Tibial artery (tissue), 4 donors: ENCODE results near the gene PRSS53.

ENCODE experiments used
- DNase-seq, 2 donors: peaks; one replicate each; pipeline ENCODE4 v3.0.0-alpha.2; 2019
- H3K27ac ChIP-seq, 2 donors: fragments of 200-600 bp; sonication (generic) in 1 of 2; 1 replicate in 1 of 2; 2 replicates in 1 of 2; pipeline ENCODE4 v1.5.1; 2018 to 2019; ENCODE audit warnings: mild to moderate bottlenecking in 1 of 2
- H3K27me3 ChIP-seq, 2 donors: fragments of 200-600 bp; sonication (generic) in 1 of 2; one replicate each; pipeline versions ENCODE4 v1.5.1 to v1.6.0; 2016 to 2019
- H3K36me3 ChIP-seq, 3 donors: fragments of 200-600 bp; sonication (generic) in 2 of 3; one replicate each; pipeline ENCODE4 v1.5.1; 2016 to 2019; ENCODE audit warnings: mild to moderate bottlenecking in 2 of 3
- H3K4me1 ChIP-seq, 4 donors: fragments of 200-600 bp; sonication (generic) in 2 of 4; 1 replicate in 3 of 4; 2 replicates in 1 of 4; pipeline ENCODE4 v1.5.1; 2016 to 2019
- H3K4me3 ChIP-seq, 2 donors: fragments of 200-600 bp; sonication (generic) in 1 of 2; 1 replicate in 1 of 2; 2 replicates in 1 of 2; pipeline ENCODE4 v1.5.1; 2018 to 2019; ENCODE audit warnings: mild to moderate bottlenecking in 2 of 2
- H3K9me3 ChIP-seq, 3 donors: fragments of 200-600 bp; sonication (generic) in 1 of 3; one replicate each; pipeline ENCODE4 v1.5.1; 2016 to 2019
- intact Hi-C: fragments of 100-400 bp; cut with DNase I; formaldehyde crosslinking; loops from one replicate; pipeline ENCODE4 v1.15.0; 2023; ENCODE audit warnings: low total_unique reads
- TF ChIP-seq, protein P1 (sequence below), 2 experiments: fragments of 200-600 bp in 1 of 2; fragments of 450-650 bp in 1 of 2; IDR thresholded peaks; one replicate each; pipeline ENCODE4 v1.5.1; 2017 to 2019; ENCODE audit warnings: antibody characterized with exemption in 2 of 2, mild to moderate bottlenecking in 1 of 2, moderate library complexity in 1 of 2

Gene PRSS53

DNA sequence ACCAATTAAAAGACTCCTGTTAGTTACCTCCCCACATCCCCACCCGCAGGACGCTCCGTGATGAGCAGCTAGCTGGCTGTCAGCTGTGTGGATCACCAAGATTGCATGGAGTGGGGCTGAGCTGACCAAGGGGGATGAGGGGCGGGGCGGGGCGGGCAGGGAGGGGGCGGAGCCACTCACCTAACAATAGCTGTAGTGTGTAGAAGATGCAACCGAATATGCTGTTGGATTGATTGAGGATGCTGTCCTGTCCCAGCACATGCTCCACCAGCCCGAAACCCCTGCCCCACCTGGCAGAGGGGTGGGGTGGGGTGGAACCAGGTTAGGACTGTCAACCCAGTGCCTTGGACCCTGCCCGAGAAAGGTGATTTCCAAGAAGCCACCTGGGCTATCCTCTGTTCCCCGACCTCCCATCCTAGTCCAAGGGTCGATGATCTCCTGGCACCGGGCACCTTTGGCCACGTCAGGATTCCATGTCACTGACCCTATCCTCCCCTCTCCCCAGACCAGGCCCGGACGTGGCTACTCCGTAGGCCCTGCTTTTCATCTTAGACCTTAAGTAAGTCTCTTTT is 4.5 kb upstream of the PRSS53 start:
- Histone ChIP-seq H3K27me3 (no peaks in the 10 kb centered on the region), H3K4me1 (peaks cover 0 to 22% (median 12%) of the 10 kb centered on the region in 4 donors), H3K36me3 (peaks cover 3 to 31% (median 18%) of the 10 kb centered on the region in 3 donors), H3K9me3 (no peaks in the 10 kb centered on the region), H3K27ac (peak overlapping the region in 1 of 2 donors; percentile 97), H3K4me3 (peak overlapping the region; percentile 94 to 97)
- DNase-seq, result no peak
- TF ChIP-seq, protein P1, sequence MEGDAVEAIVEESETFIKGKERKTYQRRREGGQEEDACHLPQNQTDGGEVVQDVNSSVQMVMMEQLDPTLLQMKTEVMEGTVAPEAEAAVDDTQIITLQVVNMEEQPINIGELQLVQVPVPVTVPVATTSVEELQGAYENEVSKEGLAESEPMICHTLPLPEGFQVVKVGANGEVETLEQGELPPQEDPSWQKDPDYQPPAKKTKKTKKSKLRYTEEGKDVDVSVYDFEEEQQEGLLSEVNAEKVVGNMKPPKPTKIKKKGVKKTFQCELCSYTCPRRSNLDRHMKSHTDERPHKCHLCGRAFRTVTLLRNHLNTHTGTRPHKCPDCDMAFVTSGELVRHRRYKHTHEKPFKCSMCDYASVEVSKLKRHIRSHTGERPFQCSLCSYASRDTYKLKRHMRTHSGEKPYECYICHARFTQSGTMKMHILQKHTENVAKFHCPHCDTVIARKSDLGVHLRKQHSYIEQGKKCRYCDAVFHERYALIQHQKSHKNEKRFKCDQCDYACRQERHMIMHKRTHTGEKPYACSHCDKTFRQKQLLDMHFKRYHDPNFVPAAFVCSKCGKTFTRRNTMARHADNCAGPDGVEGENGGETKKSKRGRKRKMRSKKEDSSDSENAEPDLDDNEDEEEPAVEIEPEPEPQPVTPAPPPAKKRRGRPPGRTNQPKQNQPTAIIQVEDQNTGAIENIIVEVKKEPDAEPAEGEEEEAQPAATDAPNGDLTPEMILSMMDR (IDR thresholded peaks at IDR 0.05), result no peak
- intact Hi-C loops, result no loop called here

DNA sequence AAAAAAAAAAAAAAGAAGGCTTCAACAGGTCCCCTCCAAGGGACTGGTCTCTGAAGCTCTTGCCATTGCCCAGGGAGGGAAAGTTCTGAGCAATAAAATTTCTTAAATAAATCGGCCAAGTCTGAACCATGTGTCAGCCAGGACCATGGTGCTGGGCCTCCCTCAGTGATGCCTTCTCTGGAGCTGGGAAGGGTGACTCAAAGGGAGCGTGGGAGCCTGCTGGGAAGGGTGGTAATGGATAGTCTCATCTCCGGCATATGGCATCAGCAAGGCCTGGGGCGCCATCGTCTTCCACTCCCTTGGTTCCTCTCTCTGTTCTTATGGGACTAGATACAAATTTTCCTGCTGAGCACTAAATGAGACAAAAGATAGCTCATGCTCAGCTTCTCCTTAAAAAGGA is 3.6 kb upstream of the PRSS53 start:
- DNase-seq, result no peak
- TF ChIP-seq, protein P1 (IDR thresholded peaks at IDR 0.05), result no peak
- Histone ChIP-seq H3K4me3 (no peak overlapping the region), H3K36me3 (peaks cover 3 to 40% (median 25%) of the 10 kb centered on the region in 3 donors), H3K27me3 (no peaks in the 10 kb centered on the region), H3K4me1 (peaks cover 0 to 22% (median 12%) of the 10 kb centered on the region in 4 donors), H3K9me3 (no peaks in the 10 kb centered on the region), H3K27ac (no peak overlapping the region)
- intact Hi-C loops, result no loop called here

- DNase-seq, result no peak
- Histone ChIP-seq H3K27ac (no peak overlapping the region), H3K9me3 (no peaks in the 10 kb centered on the region), H3K4me3 (no peak overlapping the region), H3K4me1 (peaks cover 0 to 22% (median 12%) of the 10 kb centered on the region in 4 donors), H3K27me3 (no peaks in the 10 kb centered on the region), H3K36me3 (peaks cover 3 to 58% (median 42%) of the 10 kb centered on the region in 3 donors)
- intact Hi-C loops, result no loop called here
- TF ChIP-seq, protein P1 (IDR thresholded peaks at IDR 0.05), result no peak
Measured at GRCh38 chr16:31090540-31090939, 1.8 kb upstream of the PRSS53 start.

DNA sequence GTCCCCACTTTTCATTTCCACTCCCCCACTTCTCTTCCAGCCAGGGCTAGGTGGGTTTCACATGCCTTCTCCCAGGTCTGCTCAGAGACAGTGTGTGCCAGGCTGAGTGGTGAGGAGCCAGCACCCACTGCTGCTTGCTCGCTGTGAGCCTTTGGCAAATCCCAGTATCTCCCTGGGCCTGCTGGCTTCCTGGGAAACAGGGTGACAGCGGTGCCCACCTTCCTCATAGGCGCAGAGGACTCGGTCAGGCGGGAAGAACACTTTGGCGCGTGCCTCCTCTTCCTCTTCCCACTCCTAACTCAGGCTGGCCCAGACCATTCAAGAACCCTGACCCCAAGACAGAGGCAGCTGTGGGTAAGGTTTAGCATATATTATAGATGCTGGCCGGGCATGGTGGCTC is 456 bp upstream of the PRSS53 start:
- DNase-seq, result no peak
- TF ChIP-seq, protein P1 (IDR thresholded peaks at IDR 0.05), result no peak
- Histone ChIP-seq H3K27me3 (no peaks in the 10 kb centered on the region), H3K4me1 (peaks cover 0 to 16% (median 12%) of the 10 kb centered on the region in 4 donors), H3K27ac (no peak overlapping the region), H3K4me3 (no peak overlapping the region), H3K9me3 (no peaks in the 10 kb centered on the region), H3K36me3 (peaks cover 3 to 70% (median 56%) of the 10 kb centered on the region in 3 donors)
- intact Hi-C loops, result no loop called here

DNA sequence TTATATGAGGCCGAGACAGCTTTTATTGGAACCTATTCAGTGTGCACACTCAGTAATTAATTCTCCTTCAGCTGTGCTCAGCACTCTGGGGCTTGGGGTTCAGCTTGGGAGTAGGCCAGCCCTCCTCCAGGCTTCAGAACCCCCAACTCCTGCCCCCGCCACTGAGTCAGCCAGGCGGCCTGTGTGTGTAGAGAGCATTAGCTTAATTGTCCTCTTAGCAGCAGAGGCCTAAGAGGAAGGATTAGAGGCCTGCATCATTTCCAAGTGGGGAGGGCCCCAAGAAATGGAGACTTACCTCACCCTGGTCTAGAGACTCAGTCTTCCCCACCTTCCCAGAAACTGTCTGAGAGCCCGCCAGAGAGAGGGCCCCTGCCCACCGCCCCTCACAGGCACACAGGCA is 772 bp downstream of the PRSS53 start:
- Histone ChIP-seq H3K36me3 (peaks cover 3 to 83% (median 67%) of the 10 kb centered on the region in 3 donors), H3K4me3 (no peak overlapping the region), H3K27me3 (no peaks in the 10 kb centered on the region), H3K27ac (no peak overlapping the region), H3K4me1 (peaks cover 0 to 6% (median 2%) of the 10 kb centered on the region in 4 donors), H3K9me3 (no peaks in the 10 kb centered on the region)
- no peak for DNase-seq
- intact Hi-C loops, result no loop called here
- TF ChIP-seq, protein P1 (IDR thresholded peaks at IDR 0.05), result no peak
